ENCODE measurements around the gene NAV3. TPM values are rescaled to one million over a fixed set of nuclear protein-coding genes. Genes with fewer than 3 reads are reported as not detected.

Gene NAV3
- total RNA-seq, 2 donors from 2014 or later, result 0.20 to 1.9 TPM

GRCh38 chr12:78038541-78038940 is 207.8 kb downstream of the NAV3 start:
- Mint-ChIP-seq H3K27ac (no peak overlapping the region), H3K4me3 (no peak overlapping the region), H3K4me1 (peaks cover 1% of the 10 kb centered on the region), H3K9me3 (no peaks in the 10 kb centered on the region), H3K27me3 (ENCODE audit: insufficient read depth) (no peaks in the 10 kb centered on the region), H3K36me3 (ENCODE audit: low read depth) (no peaks in the 10 kb centered on the region)
- H3K27ac ChIP-seq (ENCODE audit: low read depth, low read length), result no peak overlapping the region
- no peak overlapping the region for H3K9ac ChIP-seq (ENCODE audit: extremely low read depth, low read length, poor library complexity, severe bottlenecking)
- no peak for DNase-seq
- no peaks in the 10 kb centered on the region for H3K36me3 ChIP-seq (ENCODE audit: control insufficient read depth, insufficient read depth, low read length)
- TF ChIP-seq CTCF (conservative IDR thresholded peaks at IDR 0.05), result no peak
- no peaks in the 10 kb centered on the region for H3K4me1 ChIP-seq (ENCODE audit: control insufficient read depth, insufficient read depth, low read length)
- no peaks in the 10 kb centered on the region for H3K27me3 ChIP-seq (ENCODE audit: control insufficient read depth, insufficient read depth, low read length, poor library complexity, severe bottlenecking)
- H3K4me3 ChIP-seq (ENCODE audit: low read length), result no peak overlapping the region
- no peaks in the 10 kb centered on the region for H3K9me3 ChIP-seq (ENCODE audit: control insufficient read depth, low read length)
- 96% methylated on average over 1 of the region's 1 CpG; no CpG with 5 or more reads in 1 of the 2 experiments for WGBS, 2 experiments (ENCODE audit: insufficient coverage in 1 of 2, insufficient read length in 1 of 2)

DNA sequence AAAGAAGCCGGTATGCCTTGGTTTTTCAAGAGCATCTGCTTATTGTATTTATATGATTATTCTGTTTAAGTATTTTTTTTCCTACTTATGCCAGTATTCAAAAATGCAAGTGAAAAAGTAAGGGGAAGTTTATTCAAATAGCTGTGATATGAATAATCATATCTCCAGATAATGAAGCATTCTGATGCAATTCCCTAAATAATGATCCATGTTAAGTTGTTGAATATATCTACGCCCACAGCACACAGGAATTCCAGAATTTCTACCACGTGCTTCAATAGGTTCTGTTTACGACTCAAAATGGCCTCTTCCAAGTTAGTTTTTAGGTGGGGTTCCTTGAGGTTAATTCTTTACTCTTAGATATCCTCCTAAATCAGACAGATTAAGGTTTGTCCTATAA is 208.3 kb downstream of the NAV3 start:
- Mint-ChIP-seq H3K36me3 (ENCODE audit: low read depth) (no peaks in the 10 kb centered on the region), H3K4me3 (no peak overlapping the region), H3K27me3 (ENCODE audit: insufficient read depth) (no peaks in the 10 kb centered on the region), H3K4me1 (peaks cover 1% of the 10 kb centered on the region), H3K9me3 (no peaks in the 10 kb centered on the region), H3K27ac (no peak overlapping the region)
- no peaks in the 10 kb centered on the region for H3K36me3 ChIP-seq (ENCODE audit: control insufficient read depth, insufficient read depth, low read length)
- no peaks in the 10 kb centered on the region for H3K4me1 ChIP-seq (ENCODE audit: control insufficient read depth, insufficient read depth, low read length)
- H3K27ac ChIP-seq (ENCODE audit: low read depth, low read length), result no peak overlapping the region
- no peaks in the 10 kb centered on the region for H3K9me3 ChIP-seq (ENCODE audit: control insufficient read depth, low read length)
- no peak for DNase-seq
- H3K27me3 ChIP-seq (ENCODE audit: control insufficient read depth, insufficient read depth, low read length, poor library complexity, severe bottlenecking), result no peaks in the 10 kb centered on the region
- H3K4me3 ChIP-seq (ENCODE audit: low read length), result no peak overlapping the region
- WGBS, 2 experiments (ENCODE audit: insufficient coverage in 1 of 2, insufficient read length in 1 of 2), result 97% methylated on average over 3 of the region's 4 CpGs; no CpG with 5 or more reads in 1 of the 2 experiments
- TF ChIP-seq CTCF (conservative IDR thresholded peaks at IDR 0.05), result no peak
- H3K9ac ChIP-seq (ENCODE audit: extremely low read depth, low read length, poor library complexity, severe bottlenecking), result no peak overlapping the region

- Histone ChIP-seq H3K9me3 (ENCODE audit: control insufficient read depth, low read length) (no peaks in the 10 kb centered on the region), H3K36me3 (ENCODE audit: control insufficient read depth, insufficient read depth, low read length) (no peaks in the 10 kb centered on the region), H3K4me3 (ENCODE audit: low read length) (no peak overlapping the region), H3K27ac (ENCODE audit: low read depth, low read length) (no peak overlapping the region), H3K27me3 (ENCODE audit: control insufficient read depth, insufficient read depth, low read length, poor library complexity, severe bottlenecking) (no peaks in the 10 kb centered on the region), H3K9ac (ENCODE audit: extremely low read depth, low read length, poor library complexity, severe bottlenecking) (no peak overlapping the region), H3K4me1 (ENCODE audit: control insufficient read depth, insufficient read depth, low read length) (no peaks in the 10 kb centered on the region)
- Mint-ChIP-seq H3K27me3 (ENCODE audit: insufficient read depth) (no peaks in the 10 kb centered on the region), H3K4me1 (peaks cover 1% of the 10 kb centered on the region), H3K27ac (no peak overlapping the region), H3K9me3 (no peaks in the 10 kb centered on the region), H3K36me3 (ENCODE audit: low read depth) (no peaks in the 10 kb centered on the region), H3K4me3 (no peak overlapping the region)
- 96 to 100% methylated on average over 1 of the region's 1 CpG for WGBS, 2 experiments (ENCODE audit: insufficient coverage in 1 of 2, insufficient read length in 1 of 2)
- DNase-seq, result no peak
- no peak for TF ChIP-seq CTCF (conservative IDR thresholded peaks at IDR 0.05)
Observed at GRCh38 chr12:78040111-78040510, 209.4 kb downstream of the NAV3 start.
